Mesothelial cell of epicardium (in vitro differentiated cells): ENCODE results near the gene MAP7. TPM values are rescaled to one million over a fixed set of nuclear protein-coding genes. Genes with fewer than 3 reads are reported as not detected.
"Not testable (repeated sequence)": the region's sequence is repeated elsewhere in the genome, so short reads cannot be mapped to it uniquely, and the experiment has no call there.

Experiments used
- DNase-seq, 2 experiments: peaks; one replicate each; pipeline ENCODE4 v3.0.0; 2021; ENCODE audit warnings: low spot score in 2 of 2; ENCODE audit not compliant: unreplicated experiment in 2 of 2
- H3K27ac Mint-ChIP-seq: 2 replicates; pipeline ENCODE4 v1.8.0; 2021; ENCODE audit warnings: mixed read lengths
- H3K27me3 Mint-ChIP-seq: 2 replicates; pipeline ENCODE4 v1.8.0; 2021; ENCODE audit warnings: low read depth, mixed read lengths
- H3K36me3 Mint-ChIP-seq: 2 replicates; pipeline ENCODE4 v1.8.0; 2021; ENCODE audit warnings: mixed read lengths
- H3K4me1 Mint-ChIP-seq: 2 replicates; pipeline ENCODE4 v1.8.0; 2021; ENCODE audit warnings: mixed read lengths
- H3K4me3 Mint-ChIP-seq: 2 replicates; pipeline ENCODE4 v1.8.0; 2021; ENCODE audit warnings: mild to moderate bottlenecking, moderate library complexity, mixed read lengths
- H3K9me3 Mint-ChIP-seq: 2 replicates; pipeline ENCODE4 v1.8.0; 2021; ENCODE audit warnings: mixed read lengths
- CTCF ChIP-seq: fragments of 200-600 bp; sonication (generic); IDR thresholded peaks from one replicate; pipeline ENCODE4 v1.5.0; 2021; ENCODE audit warnings: antibody characterized with exemption; ENCODE audit not compliant: unreplicated experiment
- total RNA-seq: library from RNA; stranded (reverse); gene quantifications from 3 replicates; pipeline ENCODE4 v1.2.1, GENCODE V29; 2021

Gene MAP7
- total RNA-seq, 1 donor from 2014 or later, result 15.1 TPM

DNA sequence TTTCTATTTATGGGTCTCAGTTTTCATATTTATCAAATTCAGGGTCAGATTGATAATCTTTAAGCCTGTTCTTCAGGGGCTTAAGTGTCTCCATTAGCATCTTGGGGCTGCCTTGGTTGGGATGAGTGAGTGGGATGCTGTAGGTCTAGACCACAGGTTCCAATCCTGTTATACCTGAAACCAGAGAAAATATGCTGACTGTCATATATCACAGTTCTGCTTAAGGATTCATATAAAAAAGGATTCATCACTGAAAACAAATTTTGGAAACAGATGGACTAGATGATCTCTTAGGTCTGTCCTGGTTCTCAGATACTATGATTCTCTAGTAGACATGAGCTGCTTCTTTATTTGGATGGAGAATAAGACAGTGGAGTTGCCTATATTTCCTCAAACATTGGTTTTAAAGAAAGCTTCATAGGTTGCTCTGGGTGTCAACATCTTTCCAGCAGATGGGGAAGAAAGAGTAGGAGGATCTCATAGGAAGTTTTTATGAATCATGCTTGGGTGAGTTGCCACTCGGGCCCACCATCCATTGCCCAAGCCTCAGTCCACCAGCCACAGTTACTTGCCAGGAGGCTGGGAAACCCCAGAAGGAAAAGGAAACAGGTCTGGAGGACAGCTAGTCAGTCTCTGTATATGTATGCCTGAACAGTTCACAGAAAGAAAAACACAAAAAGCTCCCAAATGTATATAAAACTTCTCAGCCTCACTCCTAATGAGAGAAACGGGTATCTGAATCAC lies 42.9 kb upstream of the MAP7 start:
- Mint-ChIP-seq H3K4me3 (no peak overlapping the region), H3K36me3 (peaks cover 23% of the 10 kb centered on the region), H3K4me1 (no peaks in the 10 kb centered on the region), H3K27ac (no peak overlapping the region), H3K27me3 (no peaks in the 10 kb centered on the region), H3K9me3 (peaks cover 5% of the 10 kb centered on the region)
- no peak for DNase-seq
- TF ChIP-seq CTCF, result no peak

DNA sequence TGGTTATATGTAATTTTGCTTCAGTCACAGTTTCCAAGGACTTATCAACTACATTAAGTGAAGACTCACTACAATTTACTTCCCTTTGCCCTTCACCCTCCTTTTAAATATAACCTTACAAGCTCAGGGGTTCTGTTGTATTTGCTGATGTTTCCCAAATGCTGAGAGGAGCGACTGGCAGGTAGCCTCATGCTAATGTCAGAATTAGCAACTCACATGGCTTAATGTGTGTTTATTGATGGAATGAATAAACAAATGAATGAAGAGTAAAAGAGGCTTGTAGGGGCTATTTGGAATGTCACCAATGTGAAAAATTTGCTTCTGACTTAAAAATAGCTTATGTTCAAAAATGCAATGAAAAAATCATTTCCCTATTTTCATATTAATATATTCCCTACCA lies 41.4 kb upstream of the MAP7 start:
- Mint-ChIP-seq H3K9me3 (peaks cover 5% of the 10 kb centered on the region), H3K27me3 (no peaks in the 10 kb centered on the region), H3K27ac (no peak overlapping the region), H3K4me3 (no peak overlapping the region), H3K4me1 (no peaks in the 10 kb centered on the region), H3K36me3 (peaks cover 23% of the 10 kb centered on the region)
- DNase-seq, result no peak
- no peak for TF ChIP-seq CTCF

DNA sequence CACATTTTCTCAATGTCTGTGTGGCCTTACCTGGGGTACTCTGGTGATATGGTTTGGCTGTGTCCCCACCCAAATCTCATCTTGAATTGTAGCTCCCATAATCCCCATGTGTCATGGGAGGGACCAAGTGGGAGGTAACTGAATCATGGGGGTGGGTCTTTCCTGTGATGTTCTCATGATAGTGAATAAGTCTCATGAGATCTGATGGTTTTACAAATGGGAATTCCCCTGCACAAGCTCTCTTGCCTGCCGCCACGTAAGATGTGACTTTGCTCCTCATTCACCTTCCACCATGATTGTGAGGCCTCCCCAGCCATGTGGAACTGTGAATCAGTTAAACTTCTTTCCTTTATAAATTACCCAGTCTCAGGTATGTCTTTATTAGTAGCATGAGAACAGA lies 40.6 kb upstream of the MAP7 start:
- H3K4me3 Mint-ChIP-seq, H3K4me1 Mint-ChIP-seq, DNase-seq, H3K9me3 Mint-ChIP-seq, H3K27ac Mint-ChIP-seq, H3K27me3 Mint-ChIP-seq: not testable (repeated sequence)
- peaks cover 23% of the 10 kb centered on the region for H3K36me3 Mint-ChIP-seq

DNA sequence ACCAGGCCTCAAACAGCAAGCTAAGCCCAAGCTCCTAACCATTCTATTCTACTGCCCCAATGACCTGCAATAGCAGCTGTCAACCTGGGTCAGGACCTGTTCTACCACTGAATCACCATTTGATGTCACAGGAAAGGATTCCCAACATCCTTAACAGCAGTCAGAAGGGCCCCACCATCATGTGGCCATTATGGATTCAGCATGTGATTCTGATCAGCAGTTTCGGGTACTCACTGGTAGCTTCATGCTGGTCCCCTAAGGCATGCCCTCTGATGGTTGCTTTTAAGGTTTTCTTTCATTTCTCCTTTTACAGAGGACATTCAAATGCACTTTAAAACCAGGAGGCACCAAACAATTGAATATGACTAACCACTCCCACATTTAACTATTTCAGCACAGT lies 37.3 kb upstream of the MAP7 start:
- Mint-ChIP-seq H3K9me3 (peaks cover 11% of the 10 kb centered on the region), H3K4me3 (no peak overlapping the region), H3K27me3 (no peaks in the 10 kb centered on the region), H3K4me1 (no peaks in the 10 kb centered on the region), H3K36me3 (peaks cover 31% of the 10 kb centered on the region), H3K27ac (no peak overlapping the region)
- no peak for TF ChIP-seq CTCF
- DNase-seq, result no peak

DNA sequence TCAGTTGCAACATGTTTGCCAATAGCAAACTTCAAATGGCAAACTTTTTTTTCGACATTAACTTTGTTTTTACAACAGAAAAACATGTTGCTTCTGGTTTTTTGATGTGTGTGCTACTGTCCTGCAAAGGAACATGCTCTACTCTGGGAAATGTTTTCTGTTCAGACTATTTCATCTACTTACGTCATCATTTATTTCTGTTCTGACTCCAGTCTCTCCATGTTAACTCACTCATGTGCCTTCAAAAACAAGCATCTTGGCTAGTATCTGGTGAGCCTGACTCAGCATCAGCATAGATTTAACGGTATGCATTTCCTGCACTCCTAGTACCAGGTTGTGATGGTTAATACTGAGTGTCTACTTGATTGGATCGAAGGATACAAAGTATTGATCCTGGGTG lies 36.1 kb upstream of the MAP7 start:
- DNase-seq, result no peak
- Mint-ChIP-seq H3K36me3 (peaks cover 31% of the 10 kb centered on the region), H3K27ac (no peak overlapping the region), H3K27me3 (no peaks in the 10 kb centered on the region), H3K9me3 (peaks cover 11% of the 10 kb centered on the region), H3K4me1 (no peaks in the 10 kb centered on the region), H3K4me3 (no peak overlapping the region)
- no peak for TF ChIP-seq CTCF

DNA sequence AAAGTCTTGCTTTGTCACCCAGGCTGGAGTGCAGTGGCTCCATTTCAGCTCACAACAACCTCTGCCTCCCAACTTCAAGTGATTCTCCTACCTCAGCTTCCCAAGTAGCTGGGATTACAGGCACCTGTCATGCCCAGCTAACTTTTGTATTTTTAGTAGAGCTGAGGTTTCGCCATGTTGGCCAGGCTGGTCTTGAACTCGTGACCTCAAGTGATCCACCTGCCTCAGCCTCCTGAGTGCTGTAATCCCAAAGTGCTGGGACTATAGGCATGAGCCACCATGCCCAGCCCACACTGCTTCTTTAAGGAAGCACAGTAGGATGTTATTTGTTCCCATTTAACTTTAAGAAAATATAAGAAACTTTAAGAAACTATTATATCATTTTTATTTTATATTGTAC lies 35.3 kb upstream of the MAP7 start:
- not testable (repeated sequence) for H3K27me3 Mint-ChIP-seq, H3K4me1 Mint-ChIP-seq, DNase-seq, H3K27ac Mint-ChIP-seq, H3K4me3 Mint-ChIP-seq
- Mint-ChIP-seq H3K36me3 (peaks cover 24% of the 10 kb centered on the region), H3K9me3 (peaks cover 11% of the 10 kb centered on the region)

DNA sequence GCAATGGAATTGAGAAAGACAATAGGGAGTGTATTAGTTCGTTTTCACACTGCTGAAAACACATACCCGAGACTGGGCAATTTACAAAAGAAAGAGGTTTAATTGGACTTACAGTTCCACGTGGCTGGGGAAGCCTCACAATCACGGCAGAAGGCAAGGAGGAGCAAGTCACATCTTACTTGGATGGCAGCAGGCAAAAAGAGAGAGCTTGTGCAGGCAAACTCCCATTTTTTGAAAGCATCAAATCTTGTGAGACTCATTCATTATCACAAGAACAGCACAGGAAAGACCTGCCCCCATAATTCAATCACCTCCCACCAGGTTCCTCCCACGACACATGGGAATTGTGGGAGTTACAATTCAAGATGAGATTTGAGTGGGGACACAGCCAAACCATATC lies 34.1 kb upstream of the MAP7 start:
- not testable (repeated sequence) for H3K4me1 Mint-ChIP-seq, H3K9me3 Mint-ChIP-seq, H3K27me3 Mint-ChIP-seq, H3K4me3 Mint-ChIP-seq, H3K27ac Mint-ChIP-seq, DNase-seq
- H3K36me3 Mint-ChIP-seq, result peaks cover 15% of the 10 kb centered on the region
